Measurements from ENCODE around the gene NES. TPM values are rescaled to one million over a fixed set of nuclear protein-coding genes. Genes with fewer than 3 reads are reported as not detected.

Gene NES
- total and polyA plus RNA-seq, 2 of the 8 experiments (the other 6 are each of a cell fraction or from before 2014, with no cell fraction given) = 13.3 to 135 TPM

- Histone ChIP-seq H2BK12ac (ENCODE audit: low read depth, low read length) (no peak overlapping the region), H3K4me1 (replicated peaks in 1 of 4; ENCODE audit: control insufficient read depth in 3 of 4, insufficient read depth in 4 of 4, low read length in 3 of 4) (peaks cover 13 to 19% (median 15%) of the 10 kb centered on the region in 4 experiments), H3K9me3 (ENCODE audit: insufficient read depth in 2 of 2, low read depth in 1 of 2, low read length in 1 of 2) (no peaks in the 10 kb centered on the region), H3K4me3 (ENCODE audit: extremely low read depth in 1 of 4, insufficient read depth in 2 of 4, low read depth in 3 of 4, low read length in 4 of 4) (peak overlapping the region in 1 of 4 experiments; percentile 58; a peak in 1 of 8 replicates), H2BK5ac (ENCODE audit: low read depth, low read length) (no peak overlapping the region), H3K27ac (ENCODE audit: low read depth, low read length) (no peak overlapping the region), H3K36me3 (ENCODE audit: control insufficient read depth in 2 of 4, insufficient read depth in 4 of 4, low read length in 3 of 4) (no peaks in the 10 kb centered on the region), H2BK20ac (ENCODE audit: low read length) (no peak overlapping the region), H3K4ac (replicated peaks; ENCODE audit: insufficient read length, low read depth, low read length) (no peak overlapping the region), H3K79me2 (ENCODE audit: control insufficient read depth in 1 of 2, insufficient read depth in 2 of 2, low read length in 2 of 2) (no peaks in the 10 kb centered on the region), H2AFZ (ENCODE audit: low read length) (no peak overlapping the region), H4K20me1 (replicated peaks in 1 of 2; ENCODE audit: control insufficient read depth in 1 of 2, insufficient read depth in 2 of 2, low read length in 2 of 2) (no peaks in the 10 kb centered on the region), H4K5ac (ENCODE audit: insufficient read length, low read depth, low read length) (no peak overlapping the region), H4K91ac (replicated peaks; ENCODE audit: insufficient read length, low read length) (no peak overlapping the region), H3K9ac (replicated peaks in 1 of 4; ENCODE audit: extremely low read depth in 1 of 4, low read depth in 3 of 4, low read length in 3 of 4) (no peak overlapping the region), H2BK15ac (ENCODE audit: low read length) (no peak overlapping the region), H3K14ac (ENCODE audit: insufficient read length) (no peak overlapping the region), H3K27me3 (replicated peaks in 1 of 4; ENCODE audit: control insufficient read depth in 3 of 4, extremely low read depth in 1 of 4, insufficient read depth in 3 of 4, low read length in 3 of 4) (peaks cover 2 to 52% (median 34%) of the 10 kb centered on the region in 4 experiments), H3K23ac (ENCODE audit: insufficient read length) (no peak overlapping the region), H3K23me2 (ENCODE audit: low read depth, low read length) (peaks cover 11% of the 10 kb centered on the region), H3K79me1 (ENCODE audit: low read depth, low read length) (no peaks in the 10 kb centered on the region), H3K18ac (ENCODE audit: extremely low read depth, low read length) (no peak overlapping the region), H4K8ac (ENCODE audit: extremely low read depth, insufficient read depth, low read length) (no peak overlapping the region; the same call in 1 of the 2 replicates), H2BK120ac (replicated peaks; ENCODE audit: low read depth, low read length) (no peak overlapping the region), H3K56ac (replicated peaks; ENCODE audit: insufficient read length, low read depth, low read length) (no peak overlapping the region), H3K4me2 (ENCODE audit: insufficient read depth in 1 of 2, low read depth in 2 of 2, low read length in 2 of 2) (peak overlapping the region; percentile 68 to 82; a peak in 3 of 4 replicates), H2AK5ac (ENCODE audit: low read depth, low read length) (no peak overlapping the region)
- WGBS, 2 experiments (ENCODE audit: extremely low coverage in 1 of 2, insufficient coverage in 1 of 2, insufficient read length in 1 of 2, insufficient replicate concordance in 2 of 2, low coverage in 1 of 2, low lambda C conversion rate in 2 of 2, missing lambda C conversion rate in 1 of 2) = 59% methylated on average over 7 of the region's 9 CpGs; no CpG with 5 or more reads in 1 of the 2 experiments
- FAIRE-seq = no peak
- no peak for DNase-seq (ENCODE audit: low read depth in 1 of 2, low spot score in 2 of 2)
- POLR2A ChIA-PET (ENCODE audit: partially characterized antibody) = interaction anchor here (1.2 to 2.8 kb wide), 4 partner anchors 13 to 28 kb away, joined by 6 to 10 read pairs (median 8); partner anchors contain the start of gene NES
- CTCF ChIA-PET (ENCODE audit: partially characterized antibody) = interaction anchor here (1.0 to 66.0 kb wide), 6 partner anchors 12 to 49 kb away, joined by 3 to 4284 read pairs (median 130); partner anchors contain the start of genes BCAN, CRABP2, HAPLN2 and ISG20L2
- TF ChIP-seq RNF2 (IDR thresholded peaks at IDR 0.05; ENCODE audit: borderline replicate concordance, low read depth, low read length, missing control alignments, poor library complexity, severe bottlenecking) (no peak), POU5F1 (IDR thresholded peaks at IDR 0.05; ENCODE audit: low read depth, low read length) (no peak), CEBPB (IDR thresholded peaks at IDR 0.05; ENCODE audit: low read depth, low read length) (no peak), TCF12 (IDR thresholded peaks at IDR 0.05; ENCODE audit: low read depth, low read length) (no peak), ZNF274 (IDR thresholded peaks at IDR 0.05; ENCODE audit: borderline replicate concordance, extremely low read depth, low read length) (no peak), TEAD4 (IDR thresholded peaks at IDR 0.05; ENCODE audit: low read depth, low read length) (no peak), TBP (IDR thresholded peaks at IDR 0.05; ENCODE audit: low read depth, low read length) (no peak), NRF1 (IDR thresholded peaks at IDR 0.05; ENCODE audit: low read depth, low read length) (no peak), MAFK (IDR thresholded peaks at IDR 0.05; ENCODE audit: low read depth, low read length) (no peak), BACH1 (IDR thresholded peaks at IDR 0.05; ENCODE audit: low read length) (no peak), ATF3 (IDR thresholded peaks at IDR 0.05; ENCODE audit: insufficient read depth, low read depth, low read length) (no peak), NANOG (IDR thresholded peaks at IDR 0.05; ENCODE audit: insufficient read depth, low read depth, low read length, poor library complexity, severe bottlenecking) (no peak)
Observed at GRCh38 chr1:156655904-156656516, 21.2 kb downstream of the NES start.
